WTC11 (cell line): ENCODE data around the gene ACTA1. TPM values are rescaled to one million over a fixed set of nuclear protein-coding genes. Genes with fewer than 3 reads are reported as not detected.
A peak's percentile ranks its signal among the peaks of the same experiment; 100 is the strongest.

ENCODE experiments used
- ATAC-seq: fragments of 200-7000 bp; cut with Tn5 transposase; 2 replicates; pipeline ENCODE4 v1.10.0; 2021; ENCODE audit warnings: mild to moderate bottlenecking, moderate library complexity
- CTCF ChIA-PET: fragments of 300-600 bp; sonication (Branson Sonifier 250); formaldehyde crosslinking; loops from one replicate; lab custom pipeline; 2021; ENCODE audit warnings: antibody characterized with exemption; lab: Charles Lee
- POLR2A ChIA-PET: fragments of 350-600 bp; sonication (Branson Sonifier 250); formaldehyde crosslinking; loops from one replicate; lab custom pipeline; 2021; ENCODE audit warnings: antibody characterized with exemption; lab: Charles Lee
- DNase-seq: peaks from one replicate; pipeline ENCODE4 v3.0.0; 2021; ENCODE audit warnings: low spot score
- H3K27ac Mint-ChIP-seq: 2 replicates; pipeline ENCODE4 v1.8.0; 2021; ENCODE audit warnings: mixed read lengths
- H3K27me3 Mint-ChIP-seq: 2 replicates; pipeline ENCODE4 v1.8.0; 2021; ENCODE audit warnings: low read depth, mild to moderate bottlenecking, moderate library complexity, mixed read lengths
- H3K36me3 Mint-ChIP-seq: 2 replicates; pipeline ENCODE4 v1.8.0; 2021; ENCODE audit warnings: mixed read lengths
- H3K4me1 Mint-ChIP-seq: 2 replicates; pipeline ENCODE4 v1.8.0; 2022; ENCODE audit warnings: mixed read lengths
- H3K4me3 Mint-ChIP-seq: 2 replicates; pipeline ENCODE4 v1.8.0; 2021; ENCODE audit warnings: mild to moderate bottlenecking, moderate library complexity, mixed read lengths
- H3K9me3 Mint-ChIP-seq: 2 replicates; pipeline ENCODE4 v1.8.0; 2021; ENCODE audit warnings: mixed read lengths
- ETV6 ChIP-seq: sonication (generic); formaldehyde crosslinking; IDR thresholded peaks from 2 replicates; pipeline ENCODE4 v1.8.1; 2022; ENCODE audit warnings: mild to moderate bottlenecking, missing genetic modification reagents
- GRHL2 ChIP-seq: fragments of 250-450 bp; sonication (Bioruptor Pico); IDR thresholded peaks from 2 replicates; pipeline ENCODE4 v1.8.0; 2022; ENCODE audit warnings: mild to moderate bottlenecking, moderate library complexity; ENCODE audit not compliant: insufficient replicate concordance, severe bottlenecking
- MXD4 ChIP-seq: fragments of 250-450 bp; sonication (Bioruptor Pico); IDR thresholded peaks from 2 replicates; pipeline ENCODE4 v1.8.0; 2021; ENCODE audit warnings: mild to moderate bottlenecking, moderate library complexity, borderline replicate concordance
- ZNF121 ChIP-seq: sonication (generic); formaldehyde crosslinking; IDR thresholded peaks from 2 replicates; pipeline ENCODE4 v1.8.0; 2023; ENCODE audit warnings: missing genetic modification reagents
- ZNF512 ChIP-seq: sonication (generic); formaldehyde crosslinking; IDR thresholded peaks from 2 replicates; pipeline ENCODE4 v1.8.1; 2022; ENCODE audit warnings: missing genetic modification reagents, borderline replicate concordance
- total RNA-seq: library from RNA; stranded (reverse); gene quantifications from 3 replicates; pipeline ENCODE4 v1.2.3, GENCODE V29; 2021
- TF ChIP-seq, protein P1 (sequence below): sonication (generic); formaldehyde crosslinking; IDR thresholded peaks from 2 replicates; pipeline ENCODE4 v1.8.1; 2023; ENCODE audit warnings: mild to moderate bottlenecking, missing genetic modification reagents
- TF ChIP-seq, protein P2 (sequence below): fragments of 200-600 bp; IDR thresholded peaks from 2 replicates; pipeline ENCODE4 v1.8.0; 2022; ENCODE audit warnings: antibody characterized with exemption
- TF ChIP-seq, protein P3 (sequence below): sonication (generic); formaldehyde crosslinking; IDR thresholded peaks from 2 replicates; pipeline ENCODE4 v1.8.0; 2022; ENCODE audit warnings: mild to moderate bottlenecking, missing genetic modification reagents

The ACTA1 gene
- total RNA-seq, 1 experiment from 2014 or later: 1.5 TPM

DNA sequence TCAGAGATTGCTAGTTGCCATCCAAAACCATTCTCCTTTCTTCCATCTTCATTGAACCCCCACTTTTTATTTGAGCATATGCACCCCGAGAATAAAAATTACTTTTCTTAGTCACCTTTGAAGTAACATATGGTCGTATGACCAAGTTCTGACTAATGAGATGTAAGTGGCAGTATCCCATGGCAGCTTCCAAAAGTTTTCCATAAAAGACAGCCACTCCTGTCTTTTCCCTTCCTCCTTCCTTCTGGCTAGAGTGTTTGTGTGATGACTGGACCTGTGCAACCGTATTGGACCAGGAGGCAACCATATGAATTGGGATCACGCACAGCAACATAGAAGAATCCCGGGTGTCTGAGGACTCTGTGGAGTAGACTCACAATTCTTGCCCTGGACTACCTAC, 49.9 kb downstream of the ACTA1 start:
- ChIA-PET CTCF (no interaction called here), POLR2A (no interaction called here)
- H3K27ac Mint-ChIP-seq: no peak overlapping the region
- no peaks in the 10 kb centered on the region for H3K9me3 Mint-ChIP-seq
- H3K27me3 Mint-ChIP-seq: peaks cover 5% of the 10 kb centered on the region
- ATAC-seq: no peak
- H3K36me3 Mint-ChIP-seq: no peaks in the 10 kb centered on the region
- DNase-seq: no peak
- H3K4me3 Mint-ChIP-seq: no peak overlapping the region
- TF ChIP-seq, protein P1, sequence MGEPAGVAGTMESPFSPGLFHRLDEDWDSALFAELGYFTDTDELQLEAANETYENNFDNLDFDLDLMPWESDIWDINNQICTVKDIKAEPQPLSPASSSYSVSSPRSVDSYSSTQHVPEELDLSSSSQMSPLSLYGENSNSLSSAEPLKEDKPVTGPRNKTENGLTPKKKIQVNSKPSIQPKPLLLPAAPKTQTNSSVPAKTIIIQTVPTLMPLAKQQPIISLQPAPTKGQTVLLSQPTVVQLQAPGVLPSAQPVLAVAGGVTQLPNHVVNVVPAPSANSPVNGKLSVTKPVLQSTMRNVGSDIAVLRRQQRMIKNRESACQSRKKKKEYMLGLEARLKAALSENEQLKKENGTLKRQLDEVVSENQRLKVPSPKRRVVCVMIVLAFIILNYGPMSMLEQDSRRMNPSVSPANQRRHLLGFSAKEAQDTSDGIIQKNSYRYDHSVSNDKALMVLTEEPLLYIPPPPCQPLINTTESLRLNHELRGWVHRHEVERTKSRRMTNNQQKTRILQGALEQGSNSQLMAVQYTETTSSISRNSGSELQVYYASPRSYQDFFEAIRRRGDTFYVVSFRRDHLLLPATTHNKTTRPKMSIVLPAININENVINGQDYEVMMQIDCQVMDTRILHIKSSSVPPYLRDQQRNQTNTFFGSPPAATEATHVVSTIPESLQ (CRISPR knock-in tag): no peak
- no peak for TF ChIP-seq ZNF121 (CRISPR knock-in tag)
- no peak for TF ChIP-seq ZNF512 (CRISPR knock-in tag)
- TF ChIP-seq GRHL2 (CRISPR knock-in tag): no peak
- TF ChIP-seq ETV6 (CRISPR knock-in tag): no peak
- H3K4me1 Mint-ChIP-seq: peaks cover 31% of the 10 kb centered on the region

DNA sequence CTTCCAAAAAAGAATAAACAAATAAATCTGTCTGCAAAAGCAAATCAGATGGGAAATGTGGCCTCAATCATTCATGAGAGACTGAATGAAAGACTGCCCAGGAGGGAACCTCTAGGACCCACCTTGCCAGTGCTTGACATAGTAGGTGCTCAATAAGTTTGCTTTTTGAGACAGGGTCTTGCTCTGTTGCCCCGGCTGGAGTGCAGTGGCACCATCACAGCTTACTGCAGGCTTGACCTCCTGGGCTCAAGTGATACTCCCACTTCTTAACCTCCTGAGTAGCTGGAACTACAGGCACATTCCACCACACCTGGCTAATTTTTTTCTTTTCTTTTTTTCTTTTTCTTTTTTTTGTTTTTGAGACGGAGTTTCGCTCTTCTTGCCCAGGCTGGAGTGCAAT, 50.7 kb downstream of the ACTA1 start:
- Mint-ChIP-seq H3K4me3 (no peak overlapping the region), H3K27ac (no peak overlapping the region), H3K36me3 (no peaks in the 10 kb centered on the region), H3K4me1 (peaks cover 33% of the 10 kb centered on the region), H3K27me3 (peaks cover 5% of the 10 kb centered on the region), H3K9me3 (no peaks in the 10 kb centered on the region)
- no peak for DNase-seq
- ATAC-seq: no peak
- POLR2A ChIA-PET: no interaction called here
- no peak for TF ChIP-seq MXD4 (CRISPR knock-in tag)
- TF ChIP-seq, protein P2, sequence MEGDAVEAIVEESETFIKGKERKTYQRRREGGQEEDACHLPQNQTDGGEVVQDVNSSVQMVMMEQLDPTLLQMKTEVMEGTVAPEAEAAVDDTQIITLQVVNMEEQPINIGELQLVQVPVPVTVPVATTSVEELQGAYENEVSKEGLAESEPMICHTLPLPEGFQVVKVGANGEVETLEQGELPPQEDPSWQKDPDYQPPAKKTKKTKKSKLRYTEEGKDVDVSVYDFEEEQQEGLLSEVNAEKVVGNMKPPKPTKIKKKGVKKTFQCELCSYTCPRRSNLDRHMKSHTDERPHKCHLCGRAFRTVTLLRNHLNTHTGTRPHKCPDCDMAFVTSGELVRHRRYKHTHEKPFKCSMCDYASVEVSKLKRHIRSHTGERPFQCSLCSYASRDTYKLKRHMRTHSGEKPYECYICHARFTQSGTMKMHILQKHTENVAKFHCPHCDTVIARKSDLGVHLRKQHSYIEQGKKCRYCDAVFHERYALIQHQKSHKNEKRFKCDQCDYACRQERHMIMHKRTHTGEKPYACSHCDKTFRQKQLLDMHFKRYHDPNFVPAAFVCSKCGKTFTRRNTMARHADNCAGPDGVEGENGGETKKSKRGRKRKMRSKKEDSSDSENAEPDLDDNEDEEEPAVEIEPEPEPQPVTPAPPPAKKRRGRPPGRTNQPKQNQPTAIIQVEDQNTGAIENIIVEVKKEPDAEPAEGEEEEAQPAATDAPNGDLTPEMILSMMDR: no peak
- peak; percentile 86 for TF ChIP-seq ZNF121 (CRISPR knock-in tag)
- TF ChIP-seq, protein P3, sequence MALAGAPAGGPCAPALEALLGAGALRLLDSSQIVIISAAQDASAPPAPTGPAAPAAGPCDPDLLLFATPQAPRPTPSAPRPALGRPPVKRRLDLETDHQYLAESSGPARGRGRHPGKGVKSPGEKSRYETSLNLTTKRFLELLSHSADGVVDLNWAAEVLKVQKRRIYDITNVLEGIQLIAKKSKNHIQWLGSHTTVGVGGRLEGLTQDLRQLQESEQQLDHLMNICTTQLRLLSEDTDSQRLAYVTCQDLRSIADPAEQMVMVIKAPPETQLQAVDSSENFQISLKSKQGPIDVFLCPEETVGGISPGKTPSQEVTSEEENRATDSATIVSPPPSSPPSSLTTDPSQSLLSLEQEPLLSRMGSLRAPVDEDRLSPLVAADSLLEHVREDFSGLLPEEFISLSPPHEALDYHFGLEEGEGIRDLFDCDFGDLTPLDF: no peak
- TF ChIP-seq, all 79 proteins: peak for 1
- CTCF ChIA-PET: no interaction called here

Other genes starting within 250 kb of the ACTA1 start
- 67.9 to 80.0 TPM (median 79.2 TPM) in 3 replicates for gene RAB4A, start 163.0 kb downstream of the ACTA1 start, total RNA-seq
- gene CCSAP, start 91.0 kb downstream of the ACTA1 start, total RNA-seq: 6.7 to 8.6 TPM (median 6.7 TPM) in 3 replicates
- 66.9 to 73.7 TPM (median 67.8 TPM) in 3 replicates for gene NUP133, start 74.2 kb upstream of the ACTA1 start, total RNA-seq
- 9.2 to 11.0 TPM (median 11.0 TPM) in 3 replicates for gene ABCB10, start 124.6 kb upstream of the ACTA1 start, total RNA-seq
- 17.9 to 23.8 TPM (median 18.9 TPM) in 3 replicates for gene TAF5L, start 192.0 kb upstream of the ACTA1 start, total RNA-seq
- gene URB2, start 192.2 kb upstream of the ACTA1 start, total RNA-seq: 20.7 to 24.6 TPM (median 22.5 TPM) in 3 replicates